PFSK-1 (cell line): ENCODE results near the gene CLTCL1.

ENCODE experiments used
- FOXP2 ChIP-seq: optimal IDR thresholded peaks from 2 replicates; pipeline ENCODE3; 2011; ENCODE audit warnings: borderline replicate concordance, control low read depth, inconsistent platforms; ENCODE audit not compliant: insufficient read depth; ENCODE audit errors: extremely low read length, extremely low read depth
- POLR2AphosphoS5 ChIP-seq: IDR thresholded peaks from 2 replicates; pipeline ENCODE4 v1.6.1; 2012; ENCODE audit warnings: low read depth, mild to moderate bottlenecking, control low read depth, low read length, moderate library complexity
- REST ChIP-seq, 2 experiments: IDR thresholded peaks; 2 replicates each; pipeline versions ENCODE4 v1.6.1 to v1.8.0; 2011 to 2012; ENCODE audit warnings: low read depth in 2 of 2, low read length in 2 of 2, control low read depth in 1 of 2, inconsistent platforms in 1 of 2, mild to moderate bottlenecking in 1 of 2, moderate library complexity in 1 of 2; ENCODE audit not compliant: insufficient read depth in 1 of 2
- SIN3A ChIP-seq: IDR thresholded peaks from 2 replicates; pipeline ENCODE4 v1.6.1; 2012; ENCODE audit warnings: mild to moderate bottlenecking, low read length, moderate library complexity, borderline replicate concordance; ENCODE audit not compliant: insufficient read depth
- TAF1 ChIP-seq: IDR thresholded peaks from 2 replicates; pipeline ENCODE4 v1.6.1; 2012; ENCODE audit warnings: low read length, control low read depth, borderline replicate concordance; ENCODE audit not compliant: insufficient read depth

The CLTCL1 gene

DNA sequence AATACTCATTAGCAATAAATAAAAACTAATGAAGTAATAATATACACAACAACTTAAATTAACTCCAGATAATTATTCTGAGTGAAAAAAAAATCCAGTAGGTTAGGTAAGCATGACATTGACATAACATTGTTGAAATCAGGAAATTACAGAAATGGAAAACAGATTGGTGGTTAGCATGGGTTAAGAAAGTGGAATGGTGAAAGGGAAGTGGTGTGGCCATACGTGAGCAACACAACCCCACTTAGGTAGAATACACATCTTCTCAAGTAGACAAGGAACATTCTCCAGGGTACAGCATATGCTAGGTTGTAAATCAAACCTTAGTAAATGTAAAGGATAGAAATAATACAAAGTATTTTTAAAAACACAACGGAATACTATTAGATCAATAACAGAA is 30.2 kb upstream of the CLTCL1 start:
- TF ChIP-seq POLR2AphosphoS5 = no peak
- no peak for TF ChIP-seq TAF1
- TF ChIP-seq FOXP2 = no peak
- no peak for TF ChIP-seq REST (IDR thresholded peaks at IDR 0.05; ENCODE audit: insufficient read depth in 1 of 2, low read depth in 2 of 2, low read length in 2 of 2)
- TF ChIP-seq SIN3A = no peak

GRCh38 chr22:19319281-19319680 is 27.8 kb upstream of the CLTCL1 start:
- TF ChIP-seq POLR2AphosphoS5 = no peak
- no peak for TF ChIP-seq SIN3A
- TF ChIP-seq FOXP2 = no peak
- no peak for TF ChIP-seq REST (IDR thresholded peaks at IDR 0.05; ENCODE audit: insufficient read depth in 1 of 2, low read depth in 2 of 2, low read length in 2 of 2)
- TF ChIP-seq TAF1 = no peak

- TF ChIP-seq REST (IDR thresholded peaks at IDR 0.05; ENCODE audit: insufficient read depth in 1 of 2, low read depth in 2 of 2, low read length in 2 of 2) (no peak), SIN3A (no peak), TAF1 (no peak)
These were observed 26.3 kb upstream of the CLTCL1 start for GRCh38 chr22:19317865-19318264.

DNA sequence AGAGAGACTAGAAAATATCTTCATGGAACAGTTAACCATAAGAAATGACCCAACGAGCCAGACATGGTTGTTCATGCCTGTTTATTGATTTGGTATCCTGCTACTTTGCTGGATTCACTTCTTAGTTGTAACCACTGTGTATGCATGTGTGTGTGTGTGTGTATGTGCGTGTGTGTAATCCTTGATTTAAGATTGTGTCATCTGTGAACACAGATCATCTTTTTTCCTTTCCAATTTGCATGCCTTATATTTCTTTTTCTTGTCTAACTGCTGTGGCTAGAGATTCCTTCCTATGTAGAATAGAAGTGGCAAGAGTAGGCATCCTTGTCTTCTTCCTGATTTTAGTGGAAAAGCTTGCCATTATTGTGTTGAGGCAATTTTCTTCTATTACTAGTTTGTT is 16.4 kb upstream of the CLTCL1 start:
- TF ChIP-seq FOXP2 (no peak), TAF1 (no peak), SIN3A (no peak), REST (IDR thresholded peaks at IDR 0.05; ENCODE audit: insufficient read depth in 1 of 2, low read depth in 2 of 2, low read length in 2 of 2) (no peak), POLR2AphosphoS5 (no peak)

DNA sequence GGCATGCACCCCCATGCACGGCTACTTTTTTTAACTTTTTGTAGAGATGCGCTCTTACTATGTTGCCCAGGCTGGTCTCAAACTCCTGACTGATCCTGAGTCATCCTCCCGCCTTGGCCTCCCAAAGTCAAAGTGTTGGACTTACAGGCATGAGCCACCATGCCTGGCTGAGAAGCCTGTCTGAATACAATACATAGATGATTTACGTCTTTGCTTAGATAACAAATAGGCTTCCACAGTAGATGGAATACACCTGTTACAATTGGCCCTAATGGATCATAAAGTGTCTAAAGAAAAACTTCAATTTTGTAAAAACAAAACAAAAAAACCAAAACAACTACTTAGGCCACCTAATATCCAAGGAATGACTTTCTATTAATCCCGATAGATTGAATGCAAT is 13.0 kb upstream of the CLTCL1 start:
- TF ChIP-seq POLR2AphosphoS5 (no peak), FOXP2 (no peak), SIN3A (no peak)

GRCh38 chr22:19303785-19304184 is 12.3 kb upstream of the CLTCL1 start:
- TF ChIP-seq TAF1 (no peak), SIN3A (no peak), REST (IDR thresholded peaks at IDR 0.05; ENCODE audit: insufficient read depth in 1 of 2, low read depth in 2 of 2, low read length in 2 of 2) (no peak), POLR2AphosphoS5 (no peak), FOXP2 (no peak)
